ENCODE results near the gene PEAK1. TPM values are rescaled to one million over a fixed set of nuclear protein-coding genes. Genes with fewer than 3 reads are reported as not detected.

Gene PEAK1
- total and polyA plus RNA-seq, 2 experiments from 2014 or later, result 7.8 to 34.1 TPM

DNA sequence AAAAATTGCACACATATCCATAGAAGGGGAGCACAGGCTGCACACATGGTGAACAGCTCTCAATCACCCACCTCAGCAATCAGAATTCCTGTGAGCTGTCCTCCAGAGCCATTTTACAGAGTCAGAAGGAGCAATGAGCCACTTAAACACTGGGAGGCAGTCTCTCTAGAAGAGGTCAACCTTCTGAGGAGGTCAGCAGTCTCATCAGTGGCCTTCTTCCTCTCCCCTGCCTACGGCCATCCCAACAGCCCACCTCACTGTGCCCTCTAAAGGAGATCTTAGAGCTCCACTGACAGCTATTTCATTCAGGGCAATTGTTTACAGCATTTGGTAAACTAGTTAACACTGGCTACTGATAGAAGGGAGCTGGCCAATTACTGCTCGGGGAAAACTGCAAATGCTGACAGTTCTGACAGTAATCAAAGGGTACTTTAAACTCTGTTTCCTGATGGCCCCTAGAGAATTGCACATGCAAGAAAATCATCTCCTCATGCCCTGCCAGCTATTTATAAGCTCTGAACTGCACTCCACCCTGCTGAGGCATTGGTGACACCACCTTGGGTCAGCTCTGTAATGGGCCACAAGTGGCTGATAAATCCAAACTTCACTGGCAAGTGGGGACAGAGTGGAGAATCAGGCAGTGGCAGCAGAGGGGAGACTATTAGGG is 306.9 kb downstream of the PEAK1 start:
- ATAC-seq, result peak; percentile 92
- Histone ChIP-seq H3K4me1 (ENCODE audit: insufficient read depth) (0 out of 2 replicates have a peak, but pooled peaks cover 6% of the 10 kb centered on the region), H3F3A (replicated peaks; ENCODE audit: low read depth) (no peaks in the 10 kb centered on the region), H3K27ac (ENCODE audit: low read depth) (no peak overlapping the region), H3K4me3 (no peak overlapping the region), H3K79me2 (replicated peaks; ENCODE audit: insufficient read depth) (no peaks in the 10 kb centered on the region), H3K4me2 (no peak overlapping the region), H3K27me3 (ENCODE audit: insufficient read depth) (no peaks in the 10 kb centered on the region), H3K9me2 (ENCODE audit: insufficient read depth) (no peaks in the 10 kb centered on the region), H3K36me3 (ENCODE audit: insufficient read depth) (no peaks in the 10 kb centered on the region; the same call in 1 of the 2 replicates), H4K20me1 (replicated peaks; ENCODE audit: insufficient read depth) (no peaks in the 10 kb centered on the region), H2AFZ (no peak overlapping the region)
- TF ChIP-seq POLR2AphosphoS5 (IDR thresholded peaks at IDR 0.05; ENCODE audit: low read depth) (no peak), CTCF (conservative IDR thresholded peaks at IDR 0.05; ENCODE audit: low read depth in 2 of 2) (peak; percentile 31 to 59; a peak in 3 of 4 replicates)
- DNase-seq (ENCODE audit: low spot score), result peak; percentile 64
- Mint-ChIP-seq H3K4me3 (no peak overlapping the region), H3K9me3 (no peaks in the 10 kb centered on the region), H3K27ac (no peak overlapping the region; the same call in 1 of the 2 replicates), H3K27me3 (ENCODE audit: insufficient read depth, low read depth, poor library complexity) (peaks cover 3% of the 10 kb centered on the region), H3K36me3 (ENCODE audit: low read depth) (0 out of 3 replicates have a peak, but pooled peaks cover 3% of the 10 kb centered on the region), H3K4me1 (peaks cover 3% of the 10 kb centered on the region)

GRCh38 chr15:77111789-77112188 is 308.1 kb downstream of the PEAK1 start:
- Histone ChIP-seq H2AFZ (no peak overlapping the region), H3K27me3 (ENCODE audit: insufficient read depth) (no peaks in the 10 kb centered on the region), H4K20me1 (replicated peaks; ENCODE audit: insufficient read depth) (no peaks in the 10 kb centered on the region), H3K9me2 (ENCODE audit: insufficient read depth) (no peaks in the 10 kb centered on the region), H3K79me2 (replicated peaks; ENCODE audit: insufficient read depth) (no peaks in the 10 kb centered on the region), H3K36me3 (ENCODE audit: insufficient read depth) (no peaks in the 10 kb centered on the region; the same call in 1 of the 2 replicates), H3K27ac (ENCODE audit: low read depth) (no peak overlapping the region), H3K4me3 (no peak overlapping the region), H3K4me2 (no peak overlapping the region), H3K4me1 (ENCODE audit: insufficient read depth) (0 out of 2 replicates have a peak, but pooled peaks cover 6% of the 10 kb centered on the region), H3F3A (replicated peaks; ENCODE audit: low read depth) (no peaks in the 10 kb centered on the region)
- no peaks in the 10 kb centered on the region for H3K9me3 Mint-ChIP-seq
- 0 out of 3 replicates have a peak, but pooled peaks cover 3% of the 10 kb centered on the region for H3K36me3 Mint-ChIP-seq (ENCODE audit: low read depth)
- H3K4me1 Mint-ChIP-seq, result peaks cover 11% of the 10 kb centered on the region
- H3K27ac Mint-ChIP-seq, result no peak overlapping the region
- H3K4me3 Mint-ChIP-seq, result no peak overlapping the region
- DNase-seq (ENCODE audit: low spot score), result no peak
- no peak for ATAC-seq
- H3K27me3 Mint-ChIP-seq (ENCODE audit: insufficient read depth, low read depth, poor library complexity), result peaks cover 5% of the 10 kb centered on the region
- no peak for TF ChIP-seq NANOG (IDR thresholded peaks at IDR 0.05; ENCODE audit: borderline replicate concordance)
- no peak for TF ChIP-seq JUNB (IDR thresholded peaks at IDR 0.05; ENCODE audit: unreplicated experiment)
- TF ChIP-seq REST (IDR thresholded peaks at IDR 0.05; ENCODE audit: unreplicated experiment), result no peak
- TF ChIP-seq STAT1 (IDR thresholded peaks at IDR 0.05; ENCODE audit: unreplicated experiment), result no peak
- TF ChIP-seq EZH2 (IDR thresholded peaks at IDR 0.05; ENCODE audit: low read depth, unreplicated experiment), result no peak
- TF ChIP-seq ETS1 (IDR thresholded peaks at IDR 0.05), result no peak
- TF ChIP-seq ZNF114 (CRISPR knock-in tag; IDR thresholded peaks at IDR 0.05), result no peak
- TF ChIP-seq ZNF331 (CRISPR knock-in tag; IDR thresholded peaks at IDR 0.05; ENCODE audit: low read depth), result no peak
- no peak for TF ChIP-seq CTCF (conservative IDR thresholded peaks at IDR 0.05; ENCODE audit: low read depth in 2 of 2)
